PC-9 (cell line): ENCODE results near the gene CYP17A1. TPM values are rescaled to one million over a fixed set of nuclear protein-coding genes. Genes with fewer than 3 reads are reported as not detected.

ENCODE experiments used
- BruUV-seq: library from RNA; stranded (reverse); fragments of 400-500 nt; replicated peaks from 2 replicates; lab custom pipeline; 2021; lab: Mats Ljungman, UMichigan
- CTCF ChIA-PET: fragments of 300-600 bp; sonication (Branson Sonifier 250); formaldehyde crosslinking; loops from one replicate; lab custom pipeline; 2022; ENCODE audit warnings: antibody characterized with exemption; lab: Charles Lee
- POLR2A ChIA-PET: fragments of 300-600 bp; sonication (Branson Sonifier 250); formaldehyde crosslinking; loops from one replicate; lab custom pipeline; 2022; ENCODE audit warnings: antibody characterized with exemption; ENCODE audit not compliant: unreplicated experiment; lab: Charles Lee
- DNase-seq, 2 experiments: peaks; one replicate each; pipeline versions ENCODE4 v3.0.0 to v3.0.0-alpha.2; 2015 to 2022; ENCODE audit warnings: mixed read lengths in 1 of 2
- H2AFZ ChIP-seq: fragments of 200-600 bp; sonication (generic); 2 replicates; pipeline ENCODE4 v1.8.1; 2017; ENCODE audit warnings: antibody characterized with exemption
- H3F3A ChIP-seq: fragments of 200-600 bp; sonication (generic); 2 replicates; pipeline ENCODE4 v1.8.1; 2017; ENCODE audit warnings: antibody characterized with exemption, mild to moderate bottlenecking, low read depth; ENCODE audit not compliant: insufficient read depth
- H3K27ac ChIP-seq: fragments of 200-600 bp; sonication (generic); 2 replicates; pipeline ENCODE4 v1.6.1; 2016; ENCODE audit warnings: mixed run types
- H3K27me3 ChIP-seq: fragments of 200-600 bp; sonication (generic); 2 replicates; pipeline ENCODE4 v1.6.1; 2016; ENCODE audit warnings: low read depth, mixed run types; ENCODE audit not compliant: insufficient read depth
- H3K36me3 ChIP-seq: fragments of 200-600 bp; sonication (generic); 2 replicates; pipeline ENCODE4 v1.6.1; 2016; ENCODE audit warnings: low read depth, mixed run types
- H3K4me1 ChIP-seq: fragments of 200-600 bp; sonication (generic); replicated peaks from 2 replicates; pipeline ENCODE4 v1.6.1; 2016; ENCODE audit warnings: mixed run types; ENCODE audit not compliant: insufficient read depth
- H3K4me2 ChIP-seq: fragments of 200-600 bp; sonication (generic); 2 replicates; pipeline ENCODE4 v1.6.1; 2017; ENCODE audit warnings: mixed run types
- H3K4me3 ChIP-seq: fragments of 200-600 bp; sonication (generic); 2 replicates; pipeline ENCODE4 v1.6.1; 2016; ENCODE audit warnings: mixed run types
- H3K79me2 ChIP-seq: fragments of 200-600 bp; sonication (generic); 2 replicates; pipeline ENCODE4 v1.6.1; 2017; ENCODE audit warnings: low read depth, mixed run types
- H3K9me2 ChIP-seq: fragments of 200-600 bp; sonication (generic); 2 replicates; pipeline ENCODE4 v1.8.1; 2017; ENCODE audit warnings: mild to moderate bottlenecking; ENCODE audit not compliant: insufficient read depth
- H3K9me3 ChIP-seq: fragments of 200-600 bp; sonication (generic); 2 replicates; pipeline ENCODE4 v1.8.1; 2016; ENCODE audit warnings: low read depth; ENCODE audit not compliant: insufficient read depth
- H4K20me1 ChIP-seq: fragments of 200-600 bp; sonication (generic); 2 replicates; pipeline ENCODE4 v1.8.1; 2017; ENCODE audit not compliant: insufficient read depth
- CTCF ChIP-seq: fragments of 200-600 bp; sonication (generic); conservative IDR thresholded peaks from 2 replicates; pipeline ENCODE4 v1.6.1; 2017; ENCODE audit warnings: mixed run types, antibody characterized with exemption, mild to moderate bottlenecking, moderate library complexity
- EZH2 ChIP-seq: fragments of 200-600 bp; sonication (generic); IDR thresholded peaks from 2 replicates; pipeline ENCODE4 v1.8.0; 2017; ENCODE audit warnings: antibody characterized with exemption, low read depth
- intact Hi-C: fragments of 100-400 bp; cut with micrococcal nuclease; formaldehyde crosslinking; loops from one replicate; pipeline ENCODE4 v1.10.0; 2022; ENCODE audit not compliant: unreplicated experiment
- total RNA-seq: library from RNA; stranded (reverse); gene quantifications from 2 replicates; pipeline ENCODE4 v1.2.3, GENCODE V29; 2021

The CYP17A1 gene
- total RNA-seq, 1 experiment from 2014 or later, result not detected

GRCh38 chr10:102869258-102870198 lies 32.3 kb upstream of the CYP17A1 start, which contains the start of gene AS3MT:
AS3MT (plus strand) TSS chr10:102869470; CDS start chr10:102869593, 123 bp downstream.
- H4K20me1 ChIP-seq, result no peaks in the 10 kb centered on the region
- H3K4me3 ChIP-seq, result no peak within 1 kb of the TSS
- H3K9me3 ChIP-seq, result no peaks in the 10 kb centered on the region
- POLR2A ChIA-PET, result interaction anchor here (0.6 kb wide), 1 partner anchor 15 kb away, joined by 4 read pairs; no protein-coding TSS in a partner anchor
- DNase-seq, result peak in 1 of 2 experiments; percentile 18
- no peaks in the 10 kb centered on the region for H3K36me3 ChIP-seq
- no TSS peak for BruUV-seq
- no peak within 1 kb of the TSS for H2AFZ ChIP-seq
- H3F3A ChIP-seq, result no peaks in the 10 kb centered on the region
- CTCF ChIA-PET, result no interaction called here
- H3K27ac ChIP-seq, result no peak within 1 kb of the TSS
- TF ChIP-seq CTCF, result no peak
- no peak for TF ChIP-seq EZH2
- H3K27me3 ChIP-seq, result no peaks in the 10 kb centered on the region
- H3K79me2 ChIP-seq, result no peaks in the 10 kb centered on the region
- H3K4me1 ChIP-seq, result no peaks in the 10 kb centered on the region
- H3K4me2 ChIP-seq, result no peak within 1 kb of the TSS
- no peaks in the 10 kb centered on the region for H3K9me2 ChIP-seq
- intact Hi-C loops, result no loop called here

GRCh38 chr10:102868911-102869257 lies 31.7 kb upstream of the CYP17A1 start:
- no peak overlapping the region for H3K4me2 ChIP-seq
- no peaks in the 10 kb centered on the region for H3F3A ChIP-seq
- BruUV-seq, result no TSS peak
- DNase-seq, result no peak
- TF ChIP-seq CTCF, result no peak
- TF ChIP-seq EZH2, result no peak
- no peaks in the 10 kb centered on the region for H3K27me3 ChIP-seq
- H3K4me1 ChIP-seq, result no peaks in the 10 kb centered on the region
- no peaks in the 10 kb centered on the region for H3K9me2 ChIP-seq
- intact Hi-C loops, result no loop called here
- POLR2A ChIA-PET, result interaction anchor here (0.6 kb wide), 1 partner anchor 14 kb away, joined by 4 read pairs; no protein-coding TSS in a partner anchor
- CTCF ChIA-PET, result no interaction called here
- H3K36me3 ChIP-seq, result no peaks in the 10 kb centered on the region
- no peak overlapping the region for H2AFZ ChIP-seq
- no peaks in the 10 kb centered on the region for H3K9me3 ChIP-seq
- H3K27ac ChIP-seq, result no peak overlapping the region
- no peaks in the 10 kb centered on the region for H3K79me2 ChIP-seq
- no peak overlapping the region for H3K4me3 ChIP-seq
- H4K20me1 ChIP-seq, result no peaks in the 10 kb centered on the region

- no peak overlapping the region for H3K4me3 ChIP-seq
- no peaks in the 10 kb centered on the region for H3K9me3 ChIP-seq
- H3K27me3 ChIP-seq, result no peaks in the 10 kb centered on the region
- TF ChIP-seq CTCF, result no peak
- no peak for TF ChIP-seq EZH2
- intact Hi-C loops, result no loop called here
- CTCF ChIA-PET, result no interaction called here
- H4K20me1 ChIP-seq, result no peaks in the 10 kb centered on the region
- POLR2A ChIA-PET, result no interaction called here
- no peaks in the 10 kb centered on the region for H3K36me3 ChIP-seq
- no peak for DNase-seq
- BruUV-seq, result no TSS peak
- H3K27ac ChIP-seq, result no peak overlapping the region
- no peaks in the 10 kb centered on the region for H3K9me2 ChIP-seq
- H3K4me2 ChIP-seq, result no peak overlapping the region
- H3K4me1 ChIP-seq, result no peaks in the 10 kb centered on the region
- H2AFZ ChIP-seq, result no peak overlapping the region
- no peaks in the 10 kb centered on the region for H3F3A ChIP-seq
- H3K79me2 ChIP-seq, result no peaks in the 10 kb centered on the region
Measured at GRCh38 chr10:102865620-102866019, 28.4 kb upstream of the CYP17A1 start.
